GM18505 (cell line): ENCODE data around the gene BEAN1.

ENCODE experiments used
- ATAC-seq: cut with Tn5 transposase; IDR thresholded peaks from one replicate; pipeline ENCODE4 v1.9.1; 2021; ENCODE audit not compliant: unreplicated experiment
- POLR2A ChIP-seq: IDR thresholded peaks from 4 replicates; pipeline ENCODE4 v1.6.1; 2011; ENCODE audit warnings: borderline replicate concordance; ENCODE audit not compliant: insufficient read depth, insufficient read length; ENCODE audit errors: extremely low read depth

Gene BEAN1

GRCh38 chr16:66431760-66432159 is 4.7 kb downstream of the BEAN1 start:
- ATAC-seq: no peak
- no peak for TF ChIP-seq POLR2A

GRCh38 chr16:66432429-66432828 is 5.3 kb downstream of the BEAN1 start:
- ATAC-seq: no peak

GRCh38 chr16:66434619-66435430 is 7.7 kb downstream of the BEAN1 start:
- no peak for ATAC-seq
- TF ChIP-seq POLR2A: no peak

More at GRCh38 chr16:66432429-66432828, 5.3 kb downstream of the BEAN1 start:
- no peak for TF ChIP-seq POLR2A

GRCh38 chr16:66435896-66436295 is 8.8 kb downstream of the BEAN1 start:
- no peak for ATAC-seq
- no peak for TF ChIP-seq POLR2A

GRCh38 chr16:66437391-66437945 is 10.4 kb downstream of the BEAN1 start:
- TF ChIP-seq POLR2A: no peak
- ATAC-seq: no peak

GRCh38 chr16:66438536-66438935 is 11.4 kb downstream of the BEAN1 start:
- no peak for TF ChIP-seq POLR2A
- no peak for ATAC-seq

GRCh38 chr16:66439051-66439730 is 12.1 kb downstream of the BEAN1 start:
- TF ChIP-seq POLR2A: no peak
- no peak for ATAC-seq

- ATAC-seq: no peak
- TF ChIP-seq POLR2A: no peak
Measured at GRCh38 chr16:66440271-66440802, 13.2 kb downstream of the BEAN1 start.

- no peak for TF ChIP-seq POLR2A
- ATAC-seq: no peak
Measured at GRCh38 chr16:66440970-66441369, 13.9 kb downstream of the BEAN1 start.

- ATAC-seq: no peak
- no peak for TF ChIP-seq POLR2A
Measured at GRCh38 chr16:66441586-66442375, 14.7 kb downstream of the BEAN1 start.

- TF ChIP-seq POLR2A: no peak
- no peak for ATAC-seq
Measured at GRCh38 chr16:66442502-66443268, 15.6 kb downstream of the BEAN1 start.

GRCh38 chr16:66443269-66443652 is 16.2 kb downstream of the BEAN1 start:
- ATAC-seq: no peak

GRCh38 chr16:66444049-66444481 is 17.0 kb downstream of the BEAN1 start:
- ATAC-seq: no peak
- TF ChIP-seq POLR2A: no peak

More at GRCh38 chr16:66443269-66443652, 16.2 kb downstream of the BEAN1 start:
- TF ChIP-seq POLR2A: no peak

GRCh38 chr16:66446737-66447136 is 19.6 kb downstream of the BEAN1 start:
- no peak for TF ChIP-seq POLR2A
- no peak for ATAC-seq
